BJ (cell line): ENCODE results near the gene PEAR1. TPM values are rescaled to one million over a fixed set of nuclear protein-coding genes. Genes with fewer than 3 reads are reported as not detected.
A peak's percentile ranks its signal among the peaks of the same experiment; 100 is the strongest.
"Not testable (repeated sequence)": the region's sequence is repeated elsewhere in the genome, so short reads cannot be mapped to it uniquely, and the experiment has no call there.

Experiments used
- CTCF ChIA-PET: fragments of 350-600 bp; formaldehyde crosslinking; extraction: SDS; loops from one replicate; lab custom pipeline; 2021; ENCODE audit warnings: antibody characterized with exemption, inconsistent platforms; lab: Yijun Ruan, JAX
- POLR2A ChIA-PET: fragments of 300-600 bp; sonication (Branson Sonifier 250); formaldehyde crosslinking; extraction: SDS; loops from one replicate; lab custom pipeline; 2021; ENCODE audit warnings: antibody characterized with exemption; lab: Charles Lee
- DNase-seq: peaks from one replicate; pipeline ENCODE4 v3.0.0-alpha.2; 2011; ENCODE audit warnings: low read depth
- H3K27me3 ChIP-seq: 2 replicates; pipeline ENCODE4 v1.6.0; 2011; ENCODE audit warnings: low read length; ENCODE audit not compliant: control insufficient read depth, insufficient read depth
- H3K36me3 ChIP-seq: 2 replicates; pipeline ENCODE4 v1.5.1; 2011; ENCODE audit warnings: low read length; ENCODE audit not compliant: control insufficient read depth, insufficient read depth
- H3K4me3 ChIP-seq: 2 replicates; pipeline ENCODE4 v1.5.1; 2011; ENCODE audit warnings: low read depth, mild to moderate bottlenecking, control low read depth, low read length
- polyA plus RNA-seq: library from polyadenylated mRNA; depleted of rRNA; stranded (reverse); fragments of >200 nt; gene quantifications from 2 replicates; pipeline ENCODE4 v1.2.3, GENCODE V29; 2011
- TF ChIP-seq, protein P1 (sequence below): IDR thresholded peaks from 2 replicates; pipeline ENCODE4 v1.5.1; 2011; ENCODE audit warnings: low read depth, mild to moderate bottlenecking, control low read depth, inconsistent platforms, low read length, moderate library complexity; ENCODE audit not compliant: insufficient read depth

Gene PEAR1
- polyA plus RNA-seq, 1 experiment, result 50.4 TPM

GRCh38 chr1:156926175-156926574 is 32.7 kb downstream of the PEAR1 start:
- no peak overlapping the region for H3K4me3 ChIP-seq
- H3K36me3 ChIP-seq, result no peaks in the 10 kb centered on the region; the same call in 1 of the 2 replicates
- TF ChIP-seq, protein P1, sequence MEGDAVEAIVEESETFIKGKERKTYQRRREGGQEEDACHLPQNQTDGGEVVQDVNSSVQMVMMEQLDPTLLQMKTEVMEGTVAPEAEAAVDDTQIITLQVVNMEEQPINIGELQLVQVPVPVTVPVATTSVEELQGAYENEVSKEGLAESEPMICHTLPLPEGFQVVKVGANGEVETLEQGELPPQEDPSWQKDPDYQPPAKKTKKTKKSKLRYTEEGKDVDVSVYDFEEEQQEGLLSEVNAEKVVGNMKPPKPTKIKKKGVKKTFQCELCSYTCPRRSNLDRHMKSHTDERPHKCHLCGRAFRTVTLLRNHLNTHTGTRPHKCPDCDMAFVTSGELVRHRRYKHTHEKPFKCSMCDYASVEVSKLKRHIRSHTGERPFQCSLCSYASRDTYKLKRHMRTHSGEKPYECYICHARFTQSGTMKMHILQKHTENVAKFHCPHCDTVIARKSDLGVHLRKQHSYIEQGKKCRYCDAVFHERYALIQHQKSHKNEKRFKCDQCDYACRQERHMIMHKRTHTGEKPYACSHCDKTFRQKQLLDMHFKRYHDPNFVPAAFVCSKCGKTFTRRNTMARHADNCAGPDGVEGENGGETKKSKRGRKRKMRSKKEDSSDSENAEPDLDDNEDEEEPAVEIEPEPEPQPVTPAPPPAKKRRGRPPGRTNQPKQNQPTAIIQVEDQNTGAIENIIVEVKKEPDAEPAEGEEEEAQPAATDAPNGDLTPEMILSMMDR, result no peak
- ChIA-PET CTCF (interaction anchor here (0.8 to 13.1 kb wide), 12 partner anchors 8 to 237 kb away, joined by 3 to 298 read pairs (median 16); partner anchors contain the start of genes ISG20L2, METTL25B and PEAR1), POLR2A (interaction anchor here (0.6 kb wide), 1 partner anchor 66 kb away, joined by 12 read pairs; no protein-coding TSS in a partner anchor)
- H3K27me3 ChIP-seq, result peaks cover 20% of the 10 kb centered on the region
- peak; percentile 35 for DNase-seq

DNA sequence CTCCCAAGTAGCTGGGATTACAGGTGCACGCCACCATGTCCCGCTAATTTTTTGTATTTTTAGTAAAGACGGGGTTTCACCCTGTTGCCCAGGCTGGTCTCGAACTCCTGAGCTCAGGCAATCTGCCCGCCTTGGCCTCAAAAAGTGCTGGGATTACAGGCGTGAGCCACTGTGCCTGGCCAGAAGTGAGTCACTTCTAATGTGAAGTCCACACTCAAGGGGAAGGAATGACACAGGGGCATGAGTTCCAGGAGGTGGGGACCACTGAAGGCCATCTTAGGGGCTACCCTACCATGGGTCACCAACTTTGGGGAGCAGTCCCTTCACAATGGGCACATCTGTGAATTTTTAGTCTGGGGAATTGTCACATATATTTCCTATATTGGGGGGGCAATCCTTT is 33.2 kb downstream of the PEAR1 start:
- not testable (repeated sequence) for H3K4me3 ChIP-seq, H3K36me3 ChIP-seq, DNase-seq
- CTCF ChIA-PET, result interaction anchor here (0.8 to 13.1 kb wide), 20 partner anchors 8 to 266 kb away, joined by 3 to 298 read pairs (median 11); partner anchors contain the start of genes ISG20L2, METTL25B, NTRK1 and PEAR1
- peaks cover 19% of the 10 kb centered on the region for H3K27me3 ChIP-seq
- POLR2A ChIA-PET, result interaction anchor here (0.6 kb wide), 1 partner anchor 67 kb away, joined by 12 read pairs; no protein-coding TSS in a partner anchor

DNA sequence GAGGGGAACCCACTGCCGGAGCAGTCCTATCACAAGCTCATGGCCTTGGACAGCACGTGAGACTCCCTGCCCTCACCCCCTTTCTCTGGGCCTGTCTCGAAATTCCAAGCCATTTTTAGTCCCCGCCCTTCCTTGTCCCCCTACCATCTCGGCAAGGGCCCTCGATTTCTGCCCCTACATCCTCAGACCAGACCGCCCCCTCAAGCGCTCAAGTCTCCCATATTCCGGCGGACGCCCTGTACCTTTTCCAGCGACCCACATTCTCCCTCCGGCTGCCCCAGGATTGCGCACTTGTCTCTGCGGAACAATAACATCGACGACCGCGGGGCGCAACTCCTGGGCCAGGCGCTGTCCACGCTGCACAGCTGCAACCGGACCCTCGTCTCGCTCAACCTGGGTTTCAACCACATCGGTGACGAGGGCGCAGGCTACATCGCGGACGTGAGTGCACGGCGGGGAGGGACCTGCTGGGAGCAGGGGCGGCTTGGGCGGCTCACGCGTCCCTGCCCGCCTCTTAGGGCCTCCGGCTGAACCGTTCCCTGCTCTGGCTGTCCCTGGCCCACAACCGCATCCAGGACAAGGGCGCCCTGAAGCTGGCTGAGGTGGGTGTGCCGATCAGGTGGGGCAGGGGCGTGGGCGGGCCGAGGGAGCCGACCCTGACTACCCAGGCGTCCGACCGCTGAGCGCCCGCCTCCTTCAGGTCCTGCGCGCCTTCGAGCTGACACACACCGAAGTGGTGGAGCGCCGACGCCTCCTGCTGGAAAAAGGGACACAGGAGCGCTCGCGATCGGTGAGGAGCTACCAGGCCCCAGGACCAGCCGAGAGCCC is 33.9 kb downstream of the PEAR1 start:
- TF ChIP-seq, protein P1, result peak; percentile 89
- Histone ChIP-seq H3K36me3 (no peaks in the 10 kb centered on the region; the same call in 1 of the 2 replicates), H3K27me3 (peaks cover 12% of the 10 kb centered on the region), H3K4me3 (peak overlapping the region; percentile 32)
- ChIA-PET CTCF (interaction anchor here (0.9 to 13.1 kb wide), 35 partner anchors 10 to 300 kb away, joined by 3 to 298 read pairs (median 6); partner anchors contain the start of genes CRABP2, ISG20L2, METTL25B and NES), POLR2A (interaction anchor here (0.6 kb wide), 1 partner anchor 33 kb away, joined by 3 read pairs; no protein-coding TSS in a partner anchor)
- no peak for DNase-seq

DNA sequence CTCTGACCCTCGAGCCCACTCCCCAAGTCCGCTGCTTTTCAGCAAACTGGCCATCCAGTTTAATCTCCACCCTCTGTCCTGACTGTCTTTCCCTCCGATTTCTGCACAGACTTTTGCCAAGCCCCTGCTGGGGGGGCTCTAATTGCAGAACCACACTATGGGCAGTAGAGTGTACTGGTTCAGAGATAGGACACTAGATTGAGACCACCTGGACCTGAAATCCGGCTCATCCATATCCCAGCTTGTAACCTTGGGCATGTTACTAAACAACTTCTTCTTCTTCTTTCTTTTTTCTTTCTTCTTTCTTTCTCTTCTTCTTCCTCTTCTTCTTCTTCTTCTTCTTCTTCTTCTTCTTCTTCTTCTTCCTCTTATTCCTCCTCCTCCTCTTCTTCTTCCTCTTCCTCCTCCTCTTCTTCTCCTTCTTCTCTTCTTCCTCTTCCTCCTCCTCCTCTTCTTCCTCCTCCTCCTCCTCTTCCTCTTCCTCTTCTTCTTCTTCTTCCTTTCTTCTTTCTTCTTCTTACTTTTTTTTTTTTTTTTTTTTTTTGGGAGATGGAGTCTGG is 34.6 kb downstream of the PEAR1 start:
- no peak for DNase-seq
- TF ChIP-seq, protein P1, result no peak
- Histone ChIP-seq H3K27me3 (peaks cover 5% of the 10 kb centered on the region), H3K4me3 (no peak overlapping the region), H3K36me3 (no peaks in the 10 kb centered on the region; the same call in 1 of the 2 replicates)
- POLR2A ChIA-PET, result interaction anchor here (0.6 kb wide), 1 partner anchor 32 kb away, joined by 3 read pairs; no protein-coding TSS in a partner anchor
- CTCF ChIA-PET, result interaction anchor here (0.9 to 13.1 kb wide), 35 partner anchors 9 to 301 kb away, joined by 3 to 298 read pairs (median 6); partner anchors contain the start of genes CRABP2, ISG20L2, METTL25B and NES

GRCh38 chr1:156929596-156930238 is 36.2 kb downstream of the PEAR1 start:
- TF ChIP-seq, protein P1, result no peak
- Histone ChIP-seq H3K27me3 (no peaks in the 10 kb centered on the region), H3K4me3 (no peak overlapping the region), H3K36me3 (peaks cover 4% of the 10 kb centered on the region)
- ChIA-PET CTCF (interaction anchor here (1.0 to 13.1 kb wide), 7 partner anchors 9 to 203 kb away, joined by 3 to 298 read pairs (median 4); partner anchors contain the start of genes ISG20L2, LRRC71, METTL25B and NTRK1), POLR2A (no interaction called here)
- DNase-seq, result no peak
